Natural killer cell (primary cell): ENCODE measurements around the gene IFNL4. TPM values are rescaled to one million over a fixed set of nuclear protein-coding genes. Genes with fewer than 3 reads are reported as not detected.
"Not testable (repeated sequence)": the region's sequence is repeated elsewhere in the genome, so short reads cannot be mapped to it uniquely, and the experiment has no call there.

Experiments
- ATAC-seq, 3 donors: fragments of 150-1000 bp in 2 of 3; fragments of 200-7000 bp in 1 of 3; cut with Tn5 transposase; 1 replicate in 1 of 3; 2 replicates in 2 of 3; pipeline ENCODE4 v1.10.0; 2021; ENCODE audit warnings: mild to moderate bottlenecking in 2 of 3, moderate library complexity in 2 of 3
- DNase-seq, 2 donors: peaks; one replicate each; pipeline versions ENCODE4 v3.0.0 to v3.0.0-alpha.2; 2013 to 2021; ENCODE audit warnings: mixed read lengths in 1 of 2
- H3K27ac ChIP-seq: one replicate; pipeline ENCODE4 v1.5.1; 2013; ENCODE audit warnings: mild to moderate bottlenecking, low read length
- H3K27me3 ChIP-seq: one replicate; pipeline ENCODE4 v1.6.1; 2013; ENCODE audit warnings: low read length; ENCODE audit not compliant: control insufficient read depth, insufficient read depth
- H3K36me3 ChIP-seq: one replicate; pipeline ENCODE4 v1.6.1; 2013; ENCODE audit warnings: low read length; ENCODE audit not compliant: control insufficient read depth, insufficient read depth
- H3K4me1 ChIP-seq: one replicate; pipeline ENCODE4 v1.6.1; 2013; ENCODE audit warnings: low read length; ENCODE audit not compliant: control insufficient read depth, insufficient read depth
- H3K4me3 ChIP-seq: one replicate; pipeline ENCODE4 v1.5.1; 2013; ENCODE audit warnings: low read length
- H3K9me3 ChIP-seq: one replicate; pipeline ENCODE4 v1.6.1; 2013; ENCODE audit warnings: low read length; ENCODE audit not compliant: control insufficient read depth, insufficient read depth
- H3K27ac Mint-ChIP-seq, 2 donors: one replicate each; pipeline ENCODE4 v1.8.0; 2022; ENCODE audit warnings: mild to moderate bottlenecking in 2 of 2, mixed read lengths in 2 of 2, moderate library complexity in 1 of 2
- H3K27me3 Mint-ChIP-seq, 2 donors: one replicate each; pipeline ENCODE4 v1.8.0; 2022; ENCODE audit warnings: low read depth in 2 of 2, mixed read lengths in 2 of 2
- H3K36me3 Mint-ChIP-seq: one replicate; pipeline ENCODE4 v1.8.0; 2022; ENCODE audit warnings: mixed read lengths
- H3K4me1 Mint-ChIP-seq, 2 donors: one replicate each; pipeline ENCODE4 v1.8.0; 2022; ENCODE audit warnings: mixed read lengths in 2 of 2
- H3K4me3 Mint-ChIP-seq: one replicate; pipeline ENCODE4 v1.8.0; 2022; ENCODE audit warnings: mild to moderate bottlenecking, moderate library complexity, mixed read lengths
- H3K9me3 Mint-ChIP-seq, 2 donors: one replicate each; pipeline ENCODE4 v1.8.0; 2022; ENCODE audit warnings: mixed read lengths in 2 of 2
- WGBS: methylation state at CpG from one replicate; pipeline ENCODE4 v1.1.7; 2013; ENCODE audit warnings: missing lambda C conversion rate; ENCODE audit not compliant: insufficient coverage; 5-methylcytosine and 5-hydroxymethylcytosine counted together
- intact Hi-C: fragments of 100-400 bp; cut with micrococcal nuclease; formaldehyde crosslinking; loops from one replicate; pipeline ENCODE4 v1.14.2; 2022
- total RNA-seq, 4 donors: library from RNA; stranded (reverse); fragments of 120-200 nt in 1 of 4; gene quantifications; one replicate each; pipeline versions ENCODE4 v1.2.3 to v1.2.4, GENCODE V29; 2013 to 2022
- TF ChIP-seq, protein P1 (sequence below): fragments of 200-600 bp; IDR thresholded peaks from one replicate; pipeline ENCODE4 v1.8.0; 2022; ENCODE audit warnings: antibody characterized with exemption

Gene IFNL4
- total RNA-seq, 3 donors from 2014 or later (not counting 1 experiment from before 2014, with no cell fraction given) = not detected

GRCh38 chr19:39246951-39247669 lies 1.5 kb downstream of the IFNL4 start:
- TF ChIP-seq, protein P1, sequence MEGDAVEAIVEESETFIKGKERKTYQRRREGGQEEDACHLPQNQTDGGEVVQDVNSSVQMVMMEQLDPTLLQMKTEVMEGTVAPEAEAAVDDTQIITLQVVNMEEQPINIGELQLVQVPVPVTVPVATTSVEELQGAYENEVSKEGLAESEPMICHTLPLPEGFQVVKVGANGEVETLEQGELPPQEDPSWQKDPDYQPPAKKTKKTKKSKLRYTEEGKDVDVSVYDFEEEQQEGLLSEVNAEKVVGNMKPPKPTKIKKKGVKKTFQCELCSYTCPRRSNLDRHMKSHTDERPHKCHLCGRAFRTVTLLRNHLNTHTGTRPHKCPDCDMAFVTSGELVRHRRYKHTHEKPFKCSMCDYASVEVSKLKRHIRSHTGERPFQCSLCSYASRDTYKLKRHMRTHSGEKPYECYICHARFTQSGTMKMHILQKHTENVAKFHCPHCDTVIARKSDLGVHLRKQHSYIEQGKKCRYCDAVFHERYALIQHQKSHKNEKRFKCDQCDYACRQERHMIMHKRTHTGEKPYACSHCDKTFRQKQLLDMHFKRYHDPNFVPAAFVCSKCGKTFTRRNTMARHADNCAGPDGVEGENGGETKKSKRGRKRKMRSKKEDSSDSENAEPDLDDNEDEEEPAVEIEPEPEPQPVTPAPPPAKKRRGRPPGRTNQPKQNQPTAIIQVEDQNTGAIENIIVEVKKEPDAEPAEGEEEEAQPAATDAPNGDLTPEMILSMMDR = no peak
- no peak overlapping the region for H3K27ac Mint-ChIP-seq
- no peaks in the 10 kb centered on the region for H3K4me1 Mint-ChIP-seq
- ATAC-seq (peak in 1 of 3 donors; percentile 70), DNase-seq (peak in 1 of 2 donors; percentile 58)
- H3K9me3 Mint-ChIP-seq = no peaks in the 10 kb centered on the region
- no peaks in the 10 kb centered on the region for H3K36me3 Mint-ChIP-seq
- Histone ChIP-seq H3K4me3 (no peak overlapping the region), H3K27ac (no peak overlapping the region), H3K4me1 (peaks cover 14% of the 10 kb centered on the region), H3K27me3 (peaks cover 17% of the 10 kb centered on the region), H3K36me3 (no peaks in the 10 kb centered on the region), H3K9me3 (no peaks in the 10 kb centered on the region)
- intact Hi-C loops = no loop called here
- peaks cover 12 to 13% of the 10 kb centered on the region in 2 donors for H3K27me3 Mint-ChIP-seq
- WGBS = 54% methylated on average over 42 of the region's 42 CpGs
- peak overlapping the region; percentile 45 for H3K4me3 Mint-ChIP-seq

DNA sequence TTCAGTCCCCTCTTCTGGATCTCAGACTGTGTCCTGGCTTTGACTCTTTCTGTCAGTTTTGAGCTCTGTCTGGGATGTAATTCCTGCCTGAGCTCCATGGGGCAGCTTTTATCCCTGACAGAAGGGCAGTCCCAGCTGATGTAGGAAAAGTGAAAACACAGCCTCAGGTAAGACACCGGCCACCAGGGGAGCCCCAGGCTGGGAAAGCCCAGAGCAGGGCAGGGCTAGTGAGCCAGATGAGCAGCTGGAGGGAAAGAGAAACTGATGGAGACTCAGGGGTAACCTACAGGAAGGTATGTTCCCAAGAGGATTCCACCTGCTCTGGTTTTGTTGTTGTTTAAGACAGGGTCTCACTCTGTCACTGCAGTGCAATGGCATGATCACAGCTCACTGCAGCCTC lies 3.5 kb downstream of the IFNL4 start:
- DNase-seq, H3K27ac Mint-ChIP-seq, H3K36me3 ChIP-seq, H3K9me3 Mint-ChIP-seq, H3K4me1 Mint-ChIP-seq, H3K9me3 ChIP-seq, H3K4me3 ChIP-seq, H3K4me3 Mint-ChIP-seq, intact Hi-C loops, H3K27ac ChIP-seq, H3K36me3 Mint-ChIP-seq: not testable (repeated sequence)
- peaks cover 12 to 13% of the 10 kb centered on the region in 2 donors for H3K27me3 Mint-ChIP-seq
- Histone ChIP-seq H3K4me1 (peaks cover 14% of the 10 kb centered on the region), H3K27me3 (peaks cover 17% of the 10 kb centered on the region)
- no CpG with 5 or more reads among the region's 1 CpG for WGBS
- ATAC-seq = peak in 2 of 3 donors; percentile 55 to 56

DNA sequence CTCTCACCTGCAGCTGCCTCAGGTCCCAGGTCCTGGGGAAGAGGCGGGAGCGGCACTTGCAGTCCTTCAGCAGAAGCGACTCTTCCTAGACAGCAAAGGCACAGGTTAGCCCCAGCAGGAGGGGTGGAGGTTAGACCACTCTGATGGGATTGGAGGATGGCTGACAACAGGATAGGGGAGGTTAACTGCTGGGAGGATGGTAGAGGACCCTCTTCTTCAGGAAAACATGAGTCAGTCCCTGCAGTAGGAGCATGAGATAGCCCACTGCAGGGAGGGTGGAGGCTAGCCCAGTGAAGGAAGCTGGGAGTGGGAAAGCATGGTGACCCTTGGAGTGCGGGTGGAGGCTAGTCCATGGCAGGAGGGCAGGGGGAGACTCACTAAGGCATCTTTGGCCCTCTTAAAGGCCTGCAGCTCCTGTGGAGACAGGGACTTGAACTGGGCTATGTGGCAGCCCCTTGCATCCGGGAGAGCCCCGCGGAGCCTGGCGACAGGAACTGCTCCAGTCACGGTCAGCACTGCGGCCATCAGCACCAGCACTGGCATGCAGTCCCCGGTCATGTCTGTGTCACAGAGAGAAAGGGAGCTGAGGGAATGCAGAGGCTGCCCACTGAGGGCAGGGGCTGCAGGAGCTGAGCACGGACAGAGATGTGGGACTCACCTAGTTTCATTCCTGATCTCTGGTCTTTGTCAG lies 4.1 kb downstream of the IFNL4 start, which contains the start of gene IFNL3:
Gene IFNL3 (minus strand): TSS at position 597 of the 691 bp plus-strand sequence. CDS start 39 bp downstream, at position 558.
- peaks cover 10 to 12% of the 10 kb centered on the region in 2 donors for H3K27me3 Mint-ChIP-seq
- H3K4me3 Mint-ChIP-seq, intact Hi-C loops, H3K27ac Mint-ChIP-seq, H3K27ac ChIP-seq, H3K4me3 ChIP-seq, H3K36me3 ChIP-seq, H3K36me3 Mint-ChIP-seq, H3K9me3 Mint-ChIP-seq, H3K4me1 Mint-ChIP-seq, DNase-seq, ATAC-seq, H3K9me3 ChIP-seq: not testable (repeated sequence)
- H3K27me3 ChIP-seq = peaks cover 17% of the 10 kb centered on the region
- H3K4me1 ChIP-seq = peaks cover 14% of the 10 kb centered on the region
- 97% methylated on average over 9 of the region's 12 CpGs for WGBS

GRCh38 chr19:39243741-39244140 lies 4.9 kb downstream of the IFNL4 start:
- DNase-seq, H3K36me3 ChIP-seq, intact Hi-C loops, H3K4me3 ChIP-seq, H3K4me1 Mint-ChIP-seq, H3K36me3 Mint-ChIP-seq, H3K4me3 Mint-ChIP-seq, H3K9me3 ChIP-seq, H3K9me3 Mint-ChIP-seq, H3K27me3 Mint-ChIP-seq, H3K27ac Mint-ChIP-seq, H3K27ac ChIP-seq, ATAC-seq: not testable (repeated sequence)
- H3K27me3 ChIP-seq = peaks cover 13% of the 10 kb centered on the region
- H3K4me1 ChIP-seq = peaks cover 14% of the 10 kb centered on the region
- 90% methylated on average over 12 of the region's 13 CpGs for WGBS

- DNase-seq (no peak), ATAC-seq (no peak)
- Mint-ChIP-seq H3K36me3 (no peaks in the 10 kb centered on the region), H3K27ac (no peak overlapping the region), H3K4me3 (no peak overlapping the region), H3K27me3 (no peaks in the 10 kb centered on the region), H3K9me3 (no peaks in the 10 kb centered on the region), H3K4me1 (peaks cover 19 to 30% of the 10 kb centered on the region in 2 donors)
- Histone ChIP-seq H3K4me3 (no peak overlapping the region), H3K27ac (no peak overlapping the region), H3K27me3 (no peaks in the 10 kb centered on the region), H3K4me1 (peaks cover 28% of the 10 kb centered on the region), H3K9me3 (no peaks in the 10 kb centered on the region), H3K36me3 (no peaks in the 10 kb centered on the region)
- intact Hi-C loops = no loop called here
- WGBS = 92% methylated on average over 7 of the region's 7 CpGs
- TF ChIP-seq, protein P1 = no peak
Measured at GRCh38 chr19:39240421-39240820, 8.2 kb downstream of the IFNL4 start.
